ENCODE data around the gene ERC2. TPM values are rescaled to one million over a fixed set of nuclear protein-coding genes. Genes with fewer than 3 reads are reported as not detected.

The ERC2 gene
- polyA plus RNA-seq, 1 experiment = 0.07 TPM

DNA sequence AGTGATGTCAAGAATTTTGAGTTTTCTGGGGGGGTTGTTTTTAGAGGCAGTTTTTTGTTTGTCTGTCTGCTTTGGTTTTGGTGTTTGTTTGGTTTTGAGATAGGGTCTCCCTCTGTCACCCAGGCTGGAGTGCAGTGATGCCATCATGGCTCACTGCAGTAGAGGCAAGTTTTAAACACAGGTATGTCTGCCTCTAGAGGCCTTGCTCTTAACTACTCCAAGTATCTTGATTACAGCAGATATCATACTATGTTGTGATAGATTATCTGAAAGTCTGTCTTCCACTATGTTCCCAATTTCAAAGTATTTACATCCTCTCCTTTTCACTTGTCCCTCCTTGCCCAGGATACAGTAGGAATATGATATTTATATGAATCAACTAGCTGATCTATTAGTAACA lies 57.7 kb downstream of the ERC2 start:
- no peak for DNase-seq (ENCODE audit: low read depth, low spot score)
- Histone ChIP-seq H3K27me3 (ENCODE audit: control insufficient read depth, insufficient read depth, low read length) (no peaks in the 10 kb centered on the region), H3K4me3 (ENCODE audit: low read depth, low read length) (no peak overlapping the region), H3K9me3 (ENCODE audit: control insufficient read depth, insufficient read depth, low read length) (peaks cover 3% of the 10 kb centered on the region; the same call in 1 of the 2 replicates), H3K27ac (ENCODE audit: low read depth, low read length) (no peak overlapping the region)
- ChIA-PET CTCF (interaction anchor here (0.7 kb wide), 2 partner anchors 29 to 412 kb away, joined by 3 read pairs; no protein-coding TSS in a partner anchor), POLR2A (no interaction called here)
- TF ChIP-seq, protein P1, sequence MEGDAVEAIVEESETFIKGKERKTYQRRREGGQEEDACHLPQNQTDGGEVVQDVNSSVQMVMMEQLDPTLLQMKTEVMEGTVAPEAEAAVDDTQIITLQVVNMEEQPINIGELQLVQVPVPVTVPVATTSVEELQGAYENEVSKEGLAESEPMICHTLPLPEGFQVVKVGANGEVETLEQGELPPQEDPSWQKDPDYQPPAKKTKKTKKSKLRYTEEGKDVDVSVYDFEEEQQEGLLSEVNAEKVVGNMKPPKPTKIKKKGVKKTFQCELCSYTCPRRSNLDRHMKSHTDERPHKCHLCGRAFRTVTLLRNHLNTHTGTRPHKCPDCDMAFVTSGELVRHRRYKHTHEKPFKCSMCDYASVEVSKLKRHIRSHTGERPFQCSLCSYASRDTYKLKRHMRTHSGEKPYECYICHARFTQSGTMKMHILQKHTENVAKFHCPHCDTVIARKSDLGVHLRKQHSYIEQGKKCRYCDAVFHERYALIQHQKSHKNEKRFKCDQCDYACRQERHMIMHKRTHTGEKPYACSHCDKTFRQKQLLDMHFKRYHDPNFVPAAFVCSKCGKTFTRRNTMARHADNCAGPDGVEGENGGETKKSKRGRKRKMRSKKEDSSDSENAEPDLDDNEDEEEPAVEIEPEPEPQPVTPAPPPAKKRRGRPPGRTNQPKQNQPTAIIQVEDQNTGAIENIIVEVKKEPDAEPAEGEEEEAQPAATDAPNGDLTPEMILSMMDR (IDR thresholded peaks at IDR 0.05; ENCODE audit: low read depth, low read length) = no peak

DNA sequence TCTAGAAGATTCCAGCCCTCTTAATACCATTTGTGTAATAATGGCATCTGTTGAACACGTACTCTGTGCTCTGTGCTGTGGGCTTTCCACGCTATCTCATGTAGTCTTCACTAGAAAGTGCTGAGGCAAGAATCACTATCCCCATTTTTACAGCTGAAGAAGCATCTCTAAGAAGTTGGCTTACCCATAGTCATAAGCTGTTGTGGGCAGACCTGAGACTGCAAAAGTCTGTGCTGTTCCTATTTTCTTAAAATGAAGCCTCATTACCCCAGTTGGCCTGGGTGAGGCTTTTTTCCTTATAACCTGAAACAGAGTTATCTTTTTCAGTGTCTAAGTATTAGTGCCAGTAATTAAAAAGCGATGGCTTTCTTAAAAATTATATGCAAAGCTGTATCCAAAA lies 58.5 kb downstream of the ERC2 start:
- Histone ChIP-seq H3K27ac (ENCODE audit: low read depth, low read length) (no peak overlapping the region), H3K9me3 (ENCODE audit: control insufficient read depth, insufficient read depth, low read length) (peaks cover 3% of the 10 kb centered on the region; the same call in 1 of the 2 replicates), H3K27me3 (ENCODE audit: control insufficient read depth, insufficient read depth, low read length) (no peaks in the 10 kb centered on the region), H3K4me3 (ENCODE audit: low read depth, low read length) (no peak overlapping the region)
- TF ChIP-seq, protein P1 (IDR thresholded peaks at IDR 0.05; ENCODE audit: low read depth, low read length) = no peak
- ChIA-PET POLR2A (no interaction called here), CTCF (no interaction called here)
- DNase-seq (ENCODE audit: low read depth, low spot score) = no peak

DNA sequence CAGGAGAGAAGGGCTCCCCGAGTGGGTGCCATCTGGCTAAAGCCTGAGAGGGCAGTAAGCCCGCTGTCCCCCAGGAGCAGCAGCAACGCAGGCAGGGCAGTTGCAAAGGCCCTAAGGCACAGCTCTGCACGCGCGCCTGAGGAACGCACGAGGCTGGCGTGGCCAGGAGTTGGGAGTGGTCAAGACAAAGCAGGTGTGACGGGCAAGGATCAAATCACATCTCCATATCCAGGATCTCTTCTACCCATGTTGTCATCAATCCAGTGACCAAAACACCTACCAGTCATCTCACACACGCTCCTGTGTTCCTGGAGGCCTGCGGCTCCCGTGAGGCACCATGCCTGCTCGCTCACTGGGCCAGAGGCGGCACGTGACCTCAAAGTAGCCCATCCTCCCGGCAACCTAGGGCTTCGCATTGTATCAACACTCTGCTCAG lies 59.5 kb downstream of the ERC2 start:
- TF ChIP-seq, protein P1 (IDR thresholded peaks at IDR 0.05; ENCODE audit: low read depth, low read length) = no peak
- ChIA-PET POLR2A (no interaction called here), CTCF (no interaction called here)
- Histone ChIP-seq H3K4me3 (ENCODE audit: low read depth, low read length) (no peak overlapping the region), H3K27ac (ENCODE audit: low read depth, low read length) (no peak overlapping the region), H3K27me3 (ENCODE audit: control insufficient read depth, insufficient read depth, low read length) (no peaks in the 10 kb centered on the region), H3K9me3 (ENCODE audit: control insufficient read depth, insufficient read depth, low read length) (peaks cover 3% of the 10 kb centered on the region; the same call in 1 of the 2 replicates)
- DNase-seq (ENCODE audit: low read depth, low spot score) = no peak

DNA sequence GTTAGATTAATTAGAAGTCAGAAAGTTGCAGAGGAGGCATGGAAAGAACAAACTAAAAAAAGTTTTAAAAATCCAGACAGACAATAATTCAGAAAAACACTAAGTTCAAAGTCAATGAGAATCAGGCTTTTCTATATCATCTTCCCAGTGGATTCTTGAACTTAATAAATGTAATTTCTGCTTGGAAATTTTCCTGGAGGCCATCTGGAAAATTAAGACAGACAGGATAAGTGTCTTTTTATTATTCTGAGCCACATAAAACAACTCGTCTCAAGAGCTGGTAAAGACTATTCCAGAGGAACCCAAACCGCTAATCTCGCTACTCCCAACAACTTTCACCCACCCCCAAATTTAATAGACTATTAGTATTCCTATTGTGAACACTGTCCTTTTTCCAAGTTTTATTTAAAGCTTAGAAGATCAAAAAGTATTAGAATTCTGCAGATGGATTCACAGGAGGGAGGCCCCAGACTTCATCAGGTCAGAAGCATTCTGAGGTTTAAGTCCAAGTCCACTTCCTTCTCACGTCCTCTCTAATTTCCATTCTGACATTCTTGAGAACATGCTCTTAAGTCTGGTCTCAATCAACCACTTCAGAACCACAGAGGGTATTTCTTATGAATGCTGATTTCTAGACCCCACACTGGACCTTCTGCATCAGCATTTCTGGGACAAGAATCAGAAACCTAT lies 61.3 kb downstream of the ERC2 start:
- ChIA-PET POLR2A (no interaction called here), CTCF (no interaction called here)
- Histone ChIP-seq H3K27me3 (ENCODE audit: control insufficient read depth, insufficient read depth, low read length) (no peaks in the 10 kb centered on the region), H3K4me3 (ENCODE audit: low read depth, low read length) (no peak overlapping the region), H3K9me3 (ENCODE audit: control insufficient read depth, insufficient read depth, low read length) (peaks cover 3% of the 10 kb centered on the region; the same call in 1 of the 2 replicates), H3K27ac (ENCODE audit: low read depth, low read length) (no peak overlapping the region)
- no peak for DNase-seq (ENCODE audit: low read depth, low spot score)
- TF ChIP-seq, protein P1 (IDR thresholded peaks at IDR 0.05; ENCODE audit: low read depth, low read length) = no peak

DNA sequence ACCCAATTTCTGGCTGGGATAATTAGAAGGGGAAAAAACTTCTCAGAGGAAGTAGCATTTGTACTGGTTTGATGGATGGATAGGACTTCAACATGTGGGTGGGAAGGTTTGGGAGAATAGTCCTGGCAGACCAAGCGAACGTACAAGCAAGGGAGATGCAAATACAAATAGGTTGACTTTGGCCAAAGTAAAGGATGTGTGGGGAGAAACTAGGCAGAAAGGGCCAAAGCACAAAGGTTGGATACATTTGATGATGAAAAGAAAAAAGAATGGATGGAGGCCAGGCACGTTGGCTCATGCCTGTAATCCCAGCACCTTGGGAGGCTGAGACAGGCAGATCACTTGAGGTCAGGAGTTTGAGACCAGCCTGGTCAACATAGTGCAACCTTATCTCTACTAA lies 63.4 kb downstream of the ERC2 start:
- POLR2A ChIA-PET = no interaction called here
- TF ChIP-seq, protein P1 (IDR thresholded peaks at IDR 0.05; ENCODE audit: low read depth, low read length) = no peak
- no peak for DNase-seq (ENCODE audit: low read depth, low spot score)
- CTCF ChIA-PET = no interaction called here
- H3K9me3 ChIP-seq (ENCODE audit: control insufficient read depth, insufficient read depth, low read length) = peaks cover 3% of the 10 kb centered on the region; the same call in 1 of the 2 replicates
- no peak overlapping the region for H3K27ac ChIP-seq (ENCODE audit: low read depth, low read length)
- no peaks in the 10 kb centered on the region for H3K27me3 ChIP-seq (ENCODE audit: control insufficient read depth, insufficient read depth, low read length)
- H3K4me3 ChIP-seq (ENCODE audit: low read depth, low read length) = no peak overlapping the region
